Stimulated activated CD4-positive, alpha-beta T cell treated with anti-CD3 and anti-CD28 coated beads, TNF-alpha, amount 100 ng/mL, for 4 hours (primary cell): ENCODE results near the gene TGIF1.

Source experiments
- DNase-seq, 3 experiments: peaks; one replicate each; pipeline ENCODE4 v3.0.0-alpha.2; 2020; ENCODE audit warnings: low read depth in 3 of 3

TGIF1 gene

GRCh38 chr18:3482258-3482657 lies 32.3 kb downstream of the TGIF1 start:
- DNase-seq, result no peak

DNA sequence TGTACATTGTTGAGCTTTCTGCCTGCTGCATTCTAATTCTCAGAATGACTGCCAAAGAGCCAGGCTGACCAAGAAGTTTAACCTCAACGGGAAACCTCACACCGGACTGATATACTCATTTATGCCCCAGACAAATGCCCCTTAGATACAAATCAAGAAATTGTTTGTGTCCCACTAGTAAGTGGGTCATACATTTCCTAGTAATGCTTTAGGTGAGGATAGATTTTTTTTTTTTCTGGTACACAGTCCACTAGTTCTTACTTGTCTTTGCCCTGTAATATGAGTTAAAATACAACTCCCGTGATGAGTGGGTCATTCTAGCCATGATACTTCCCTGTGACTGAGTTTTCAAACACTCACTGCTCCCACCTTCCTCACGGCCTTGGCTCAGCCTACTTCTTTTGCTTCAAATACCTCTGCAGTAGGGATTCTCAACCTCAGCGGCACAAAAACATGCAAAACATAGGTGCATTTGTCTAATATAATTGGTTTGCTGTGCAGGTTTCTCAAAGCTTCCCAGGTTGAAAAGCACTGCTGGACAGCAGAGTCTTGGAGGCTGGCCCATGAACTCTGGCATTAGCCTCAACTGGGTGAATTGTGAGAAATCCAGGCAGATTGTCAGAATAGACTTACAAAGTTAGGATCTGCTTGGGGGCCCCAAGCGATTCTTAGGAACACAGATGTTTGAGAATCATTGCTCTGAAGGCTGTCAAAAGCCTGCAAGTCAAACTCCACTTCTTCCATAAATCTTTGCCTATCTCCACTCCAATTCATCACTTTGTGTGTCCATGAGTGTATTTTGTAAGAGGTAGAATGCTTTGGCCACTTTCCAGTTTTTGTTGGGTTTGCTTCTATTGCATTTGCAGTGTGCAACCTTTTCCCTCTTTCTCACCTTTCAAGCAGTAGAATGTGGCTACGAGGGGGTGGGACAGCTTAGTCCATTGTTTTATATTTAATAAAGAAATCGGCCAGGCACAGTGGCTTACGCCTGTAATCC lies 35.5 kb downstream of the TGIF1 start:
- no peak for DNase-seq

DNA sequence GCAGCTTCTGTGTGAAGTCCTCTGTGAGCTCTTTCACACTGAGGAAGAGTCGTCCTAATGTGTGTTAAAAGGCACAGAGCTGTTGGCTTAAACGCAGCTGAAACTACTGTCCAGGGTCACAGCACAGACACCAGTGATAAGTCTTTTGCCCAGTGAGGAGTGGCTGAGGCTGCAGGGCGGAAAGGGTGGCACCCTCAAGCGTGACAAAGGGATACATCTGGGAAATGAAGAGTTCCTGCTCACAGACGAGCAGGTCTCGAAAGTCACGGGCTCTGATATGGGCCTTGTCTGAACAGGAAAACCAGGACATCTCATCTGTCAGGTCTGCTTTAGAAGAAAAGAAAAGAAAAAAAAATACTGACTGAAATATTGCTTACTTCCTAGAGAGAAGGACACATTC lies 36.5 kb downstream of the TGIF1 start:
- no peak for DNase-seq

DNA sequence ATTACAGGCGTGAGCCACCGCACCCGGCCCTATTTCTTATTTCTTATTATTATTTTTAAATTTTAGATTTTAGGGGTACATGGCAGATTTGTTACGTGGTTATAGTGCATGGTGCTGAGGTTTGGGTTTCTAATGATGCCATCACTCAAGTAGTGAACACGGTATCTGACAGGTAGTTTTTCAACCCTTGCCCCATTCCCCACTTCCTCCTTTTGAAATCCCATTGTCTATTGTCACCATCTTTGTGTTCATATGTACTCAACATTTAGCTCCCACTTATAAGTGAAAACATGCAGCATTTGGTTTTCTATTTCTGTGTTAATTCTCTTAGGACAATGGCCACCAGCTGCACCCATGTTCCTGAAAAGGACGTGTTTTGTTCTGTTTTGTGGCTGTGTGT lies 39.5 kb downstream of the TGIF1 start:
- DNase-seq, result no peak

- no peak for DNase-seq
Measured at GRCh38 chr18:3491981-3492555, 42.1 kb downstream of the TGIF1 start.

DNA sequence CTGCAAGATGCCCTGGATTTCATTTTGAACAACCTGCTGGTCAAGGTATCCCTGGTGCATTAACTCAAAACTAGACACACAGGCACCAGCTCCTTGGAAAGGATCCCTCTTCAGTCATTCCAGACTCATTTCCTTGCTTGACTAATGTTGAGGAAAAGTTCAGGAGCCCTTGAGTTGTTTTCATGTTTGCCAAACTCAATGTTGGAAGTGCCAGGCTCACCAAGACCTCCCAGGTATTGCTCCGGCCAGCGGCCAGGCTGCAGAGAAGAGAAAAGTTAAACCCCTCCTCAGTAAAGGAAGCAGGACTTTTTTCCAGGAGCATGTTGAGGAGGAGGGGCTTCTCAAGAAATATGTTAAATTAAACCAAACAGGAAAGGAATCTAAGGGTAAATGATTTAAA lies 42.7 kb downstream of the TGIF1 start:
- no peak for DNase-seq

GRCh38 chr18:3493501-3494244 lies 43.7 kb downstream of the TGIF1 start:
- no peak for DNase-seq

DNA sequence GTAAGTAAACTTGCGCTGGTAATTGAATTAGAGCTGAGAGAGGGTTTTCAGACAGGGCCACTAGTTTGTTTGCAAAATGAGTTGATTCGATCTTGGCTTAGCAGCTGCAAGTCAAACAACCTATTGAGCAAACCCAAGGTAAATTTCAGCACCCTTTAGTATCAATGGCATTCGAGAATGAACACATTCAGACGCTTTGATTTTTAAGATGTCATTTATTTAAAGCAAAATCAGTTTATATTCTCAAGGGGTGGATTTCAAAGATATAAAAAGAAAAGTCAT lies 44.2 kb downstream of the TGIF1 start:
- no peak for DNase-seq

GRCh38 chr18:3494569-3494968 lies 44.6 kb downstream of the TGIF1 start:
- no peak for DNase-seq

GRCh38 chr18:3495691-3496430 lies 45.9 kb downstream of the TGIF1 start:
- no peak for DNase-seq

GRCh38 chr18:3498698-3499471 lies 48.9 kb downstream of the TGIF1 start:
- no peak for DNase-seq

- DNase-seq, result no peak
Measured at GRCh38 chr18:3499501-3499900, 49.5 kb downstream of the TGIF1 start.

GRCh38 chr18:3500016-3500415 lies 50.0 kb downstream of the TGIF1 start:
- DNase-seq, result no peak

GRCh38 chr18:3502650-3503049 lies 52.7 kb downstream of the TGIF1 start:
- DNase-seq, result no peak

DNA sequence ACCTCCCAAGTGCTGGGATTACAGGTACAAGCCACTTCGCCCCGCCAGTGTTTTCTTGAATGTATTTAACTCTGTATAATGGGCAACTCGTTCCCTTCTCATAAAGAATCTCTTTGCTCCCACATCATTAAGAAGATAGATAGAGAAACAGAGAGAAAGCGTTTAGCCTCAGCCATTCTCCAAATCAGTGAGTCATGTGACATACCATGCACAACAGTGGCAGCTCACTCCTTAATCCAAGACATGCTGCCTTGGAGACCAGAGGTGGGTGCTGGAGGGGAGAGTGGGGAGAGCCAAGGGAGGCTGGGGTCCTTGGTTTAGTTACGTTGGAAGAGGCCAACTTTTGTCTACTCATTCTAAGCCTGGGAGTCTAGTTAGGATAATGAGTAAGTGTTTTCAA lies 54.7 kb downstream of the TGIF1 start:
- no peak for DNase-seq

DNA sequence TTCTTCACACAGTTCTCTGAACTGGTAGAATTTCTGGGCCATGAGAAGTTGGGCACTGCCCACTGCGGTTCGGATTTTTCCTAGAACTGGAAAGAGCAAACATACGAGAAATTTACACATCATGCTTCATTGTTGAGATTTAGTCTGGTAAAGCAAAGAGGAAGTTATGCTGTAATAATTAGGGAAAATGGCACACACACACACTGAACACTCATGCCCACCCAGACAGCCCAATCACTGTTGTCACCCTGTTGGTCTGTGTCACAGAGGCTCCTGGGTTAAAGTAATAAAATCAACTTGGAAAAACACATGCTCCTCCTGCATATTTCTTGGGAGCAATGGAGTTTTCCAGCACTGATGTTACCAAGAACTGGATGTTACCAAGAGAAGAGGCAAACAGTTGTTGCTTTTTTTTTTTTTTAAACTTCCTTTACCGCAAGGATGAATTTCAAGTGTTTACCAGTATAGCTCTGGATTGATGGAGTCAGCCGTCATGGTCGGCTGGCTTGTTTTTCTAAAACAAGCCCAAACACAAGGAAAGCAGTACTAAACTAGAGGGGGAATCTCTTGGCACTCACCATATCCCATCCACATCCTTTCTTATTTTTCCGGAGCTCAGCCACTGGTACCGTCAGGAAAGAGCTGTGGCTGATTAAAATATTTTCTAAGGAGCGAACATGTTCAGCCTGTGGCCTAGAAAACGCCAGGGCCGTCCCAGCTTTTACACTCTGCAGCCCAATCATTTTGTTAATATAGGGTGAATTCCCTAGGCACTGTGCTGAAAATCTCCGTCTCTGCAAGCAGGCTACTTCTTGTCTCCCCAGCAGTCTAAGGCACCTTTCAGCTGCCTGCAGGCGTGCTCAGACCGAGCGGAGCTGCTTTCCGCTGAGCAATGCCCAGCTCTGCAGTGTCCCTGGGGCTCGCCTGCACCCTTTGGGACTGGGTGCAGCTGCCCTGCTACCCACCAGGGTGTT lies 58.9 kb downstream of the TGIF1 start:
- DNase-seq, result no peak
